Pulmonary artery endothelial cell (primary cell): ENCODE results near the gene CYP3A5. TPM values are rescaled to one million over a fixed set of nuclear protein-coding genes. Genes with fewer than 3 reads are reported as not detected.
"Not testable (repeated sequence)": the region's sequence is repeated elsewhere in the genome, so short reads cannot be mapped to it uniquely, and the experiment has no call there.

Experiments used
- DNase-seq: peaks from one replicate; pipeline ENCODE4 v3.0.0-alpha.2; 2011; ENCODE audit warnings: low read depth, low spot score
- total RNA-seq: library from RNA; depleted of rRNA; stranded (reverse); fragments of >200 nt; gene quantifications from 2 replicates; pipeline ENCODE4 v1.2.3, GENCODE V29; 2014

Gene CYP3A5
- total RNA-seq, result not detected in 2 replicates

- no peak for DNase-seq
These were observed at the start of gene CYP3A5 for GRCh38 chr7:99679400-99680191. Gene CYP3A5 (minus strand): TSS chr7:99679996. CDS start chr7:99679896, 100 bp downstream.

GRCh38 chr7:99728615-99729014, 48.8 kb upstream of the CYP3A5 start:
- no peak for DNase-seq

- DNase-seq, result not testable (repeated sequence)
These were observed 43.4 kb upstream of the CYP3A5 start for GRCh38 chr7:99723201-99723600.

DNA sequence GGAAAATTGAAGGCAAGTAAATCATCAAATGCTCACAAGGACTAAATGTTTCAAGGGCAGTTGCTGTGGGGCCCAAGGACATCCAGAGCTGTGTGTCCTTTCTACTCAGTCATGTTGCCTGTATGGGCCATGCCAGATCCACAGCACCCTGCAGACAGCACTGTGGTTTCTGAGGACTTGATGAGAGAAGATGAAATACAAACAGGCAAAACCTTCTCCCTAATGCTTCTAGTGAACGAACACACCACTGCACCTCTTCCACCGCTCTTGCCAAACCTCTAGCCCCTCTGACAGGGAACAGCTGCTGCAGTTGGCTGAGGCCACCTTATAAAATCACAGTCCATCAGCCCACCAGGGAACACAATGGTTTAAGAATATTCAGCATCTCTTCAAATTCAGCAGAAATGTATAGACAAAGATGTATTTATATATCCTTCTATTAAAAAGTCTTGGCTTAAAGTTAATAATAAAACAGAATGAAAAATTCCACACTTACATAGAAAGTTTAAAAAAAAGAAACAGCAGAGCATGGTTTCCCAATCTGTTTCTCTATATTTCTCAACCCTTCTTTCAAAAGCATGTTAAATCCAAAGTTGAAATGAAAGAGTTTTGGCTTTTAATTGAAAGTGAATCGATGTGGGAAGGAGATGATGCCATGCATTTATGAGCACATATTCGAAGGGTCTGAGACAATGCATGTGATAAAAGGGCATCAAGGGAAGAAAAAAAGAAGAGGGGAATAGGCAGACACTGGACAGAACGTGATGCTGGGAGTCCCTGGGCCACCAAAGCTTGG, 41.2 kb upstream of the CYP3A5 start:
- no peak for DNase-seq

DNA sequence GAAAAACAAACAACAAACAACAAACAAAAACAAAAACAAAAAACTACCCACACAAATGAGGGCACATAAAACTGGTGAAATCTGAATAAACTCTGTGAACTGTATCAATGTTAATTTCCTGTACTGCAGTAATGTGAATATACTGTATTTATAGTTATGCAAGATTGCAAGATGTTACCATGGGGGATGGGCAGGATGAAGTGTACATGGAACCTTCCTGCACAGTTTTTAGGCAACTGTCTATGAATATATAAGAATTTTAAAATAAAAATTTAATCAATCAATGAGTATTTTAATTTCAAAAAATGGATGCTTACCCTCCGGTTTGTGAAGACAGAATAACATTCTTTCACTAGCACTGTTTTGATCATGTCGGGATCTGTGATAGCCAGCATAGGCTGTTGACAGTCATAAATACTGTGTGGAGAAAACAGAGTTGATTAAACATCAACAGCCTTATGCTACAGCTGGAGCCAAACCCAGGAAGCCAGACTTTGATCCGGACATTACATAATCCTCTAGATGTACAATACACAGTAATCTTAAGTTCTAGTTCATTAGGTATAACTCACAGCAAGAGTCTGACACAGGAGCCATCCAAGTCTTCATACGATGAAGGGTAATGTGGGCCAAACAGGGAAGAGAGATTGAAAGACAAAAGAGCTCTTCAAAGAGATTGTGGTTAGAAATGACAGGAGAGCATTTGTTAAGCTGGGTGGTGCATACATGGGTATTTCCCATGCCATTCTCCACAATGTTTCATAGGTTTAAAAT, 40.4 kb upstream of the CYP3A5 start:
- DNase-seq, result no peak

DNA sequence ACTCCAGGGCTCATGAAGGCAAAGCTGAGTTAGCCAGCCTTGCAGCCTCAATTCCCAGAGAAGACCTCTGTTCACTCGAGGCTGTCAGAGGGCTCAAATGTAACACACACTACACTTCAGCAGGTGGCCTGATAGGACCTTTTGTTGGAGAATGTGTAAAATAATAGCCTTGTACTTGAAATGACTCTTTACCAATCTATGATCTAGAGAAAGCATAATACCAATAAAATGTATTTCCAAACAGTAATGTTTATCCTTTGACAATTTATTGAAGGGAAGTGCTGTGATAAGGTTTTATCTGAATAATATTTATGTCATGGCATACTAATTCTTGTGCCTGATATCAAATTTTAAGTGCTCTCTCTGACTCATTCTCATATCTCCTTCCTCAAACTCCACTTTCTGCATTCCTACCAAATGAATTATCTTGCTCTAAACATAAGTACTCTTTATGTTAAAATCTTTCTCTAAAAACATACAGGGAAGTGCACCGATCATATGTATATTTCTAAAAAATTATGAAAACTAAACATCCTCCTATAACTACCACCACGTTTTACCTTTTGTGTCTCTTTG, 34.3 kb upstream of the CYP3A5 start:
- no peak for DNase-seq

DNA sequence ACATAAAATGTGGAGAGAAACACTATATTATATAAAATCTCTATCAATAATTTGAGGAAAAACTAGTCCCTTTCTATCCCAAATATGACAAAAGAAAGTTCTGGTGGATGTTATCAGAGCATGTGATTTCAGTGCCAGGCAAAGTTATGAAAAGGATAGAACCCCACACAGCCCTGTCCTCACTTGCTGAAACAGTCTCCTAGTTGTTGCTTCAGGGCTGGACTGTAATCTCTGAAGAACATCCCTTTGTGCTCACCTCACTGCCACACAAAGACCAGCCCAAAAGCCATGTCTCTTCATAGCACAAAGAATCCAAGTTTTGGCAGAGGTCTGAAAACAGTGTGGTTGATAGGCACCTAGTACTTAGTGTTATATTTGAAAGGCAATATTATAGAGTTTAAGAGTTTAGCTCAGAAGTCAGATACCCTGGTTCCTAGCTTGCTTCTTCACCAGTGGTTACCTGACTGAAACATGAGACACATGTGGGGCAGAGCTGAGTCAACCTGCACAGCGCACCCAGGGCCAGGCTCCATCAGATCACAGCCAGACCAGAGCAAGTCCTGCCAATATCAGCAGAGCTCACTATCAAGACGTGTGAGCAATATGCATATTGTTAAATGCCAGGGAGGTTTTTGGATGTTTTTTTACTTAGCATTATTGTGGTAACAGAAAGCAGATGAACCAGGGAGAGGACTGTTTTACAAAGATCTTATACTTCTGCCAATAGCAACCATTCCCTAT, 30.2 kb upstream of the CYP3A5 start:
- DNase-seq, result no peak

DNA sequence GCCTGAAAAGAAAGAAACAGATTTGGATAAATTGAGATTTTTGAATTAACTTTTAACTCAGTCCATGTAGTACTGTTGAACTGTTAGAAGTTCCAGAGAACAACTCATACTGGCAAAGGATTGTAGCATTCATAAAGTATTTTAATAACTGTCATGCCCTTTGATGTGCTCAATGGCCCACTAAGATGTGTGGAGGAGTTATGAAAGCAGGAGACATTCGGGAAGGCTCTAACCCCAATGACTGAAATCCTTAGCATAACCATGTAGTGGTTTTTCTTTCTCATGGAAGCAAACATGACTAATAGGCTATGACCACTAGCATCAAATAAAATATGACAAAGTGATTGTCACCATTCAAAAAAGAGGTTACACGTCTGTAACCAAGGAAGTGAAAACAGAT, 29.5 kb upstream of the CYP3A5 start:
- no peak for DNase-seq

- no peak for DNase-seq
These were observed 27.3 kb upstream of the CYP3A5 start for GRCh38 chr7:99707096-99707495.

DNA sequence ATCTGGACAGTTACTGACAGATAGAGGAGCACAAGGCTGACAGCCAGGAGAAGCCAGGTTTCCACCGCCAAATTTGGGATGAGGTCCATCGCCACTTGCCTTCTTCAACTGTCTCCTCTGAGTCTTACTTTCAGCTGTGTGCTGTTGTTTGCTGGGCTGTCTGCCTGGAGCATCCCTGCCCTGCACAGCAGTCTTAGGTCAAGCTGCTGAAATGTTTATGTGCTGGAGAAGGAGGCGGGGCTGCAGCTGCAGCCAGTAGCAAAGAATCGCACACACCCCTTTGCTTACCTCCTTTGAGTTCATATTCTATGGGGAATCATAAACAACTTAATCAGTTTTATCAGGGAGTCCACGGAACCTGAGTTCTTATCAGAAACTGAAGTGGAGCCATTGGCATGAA, 20.1 kb upstream of the CYP3A5 start:
- no peak for DNase-seq

GRCh38 chr7:99698867-99699730, 19.3 kb upstream of the CYP3A5 start:
- not testable (repeated sequence) for DNase-seq

GRCh38 chr7:99694912-99695304, 15.1 kb upstream of the CYP3A5 start:
- no peak for DNase-seq

- no peak for DNase-seq
These were observed 14.6 kb upstream of the CYP3A5 start for GRCh38 chr7:99694201-99694911.

DNA sequence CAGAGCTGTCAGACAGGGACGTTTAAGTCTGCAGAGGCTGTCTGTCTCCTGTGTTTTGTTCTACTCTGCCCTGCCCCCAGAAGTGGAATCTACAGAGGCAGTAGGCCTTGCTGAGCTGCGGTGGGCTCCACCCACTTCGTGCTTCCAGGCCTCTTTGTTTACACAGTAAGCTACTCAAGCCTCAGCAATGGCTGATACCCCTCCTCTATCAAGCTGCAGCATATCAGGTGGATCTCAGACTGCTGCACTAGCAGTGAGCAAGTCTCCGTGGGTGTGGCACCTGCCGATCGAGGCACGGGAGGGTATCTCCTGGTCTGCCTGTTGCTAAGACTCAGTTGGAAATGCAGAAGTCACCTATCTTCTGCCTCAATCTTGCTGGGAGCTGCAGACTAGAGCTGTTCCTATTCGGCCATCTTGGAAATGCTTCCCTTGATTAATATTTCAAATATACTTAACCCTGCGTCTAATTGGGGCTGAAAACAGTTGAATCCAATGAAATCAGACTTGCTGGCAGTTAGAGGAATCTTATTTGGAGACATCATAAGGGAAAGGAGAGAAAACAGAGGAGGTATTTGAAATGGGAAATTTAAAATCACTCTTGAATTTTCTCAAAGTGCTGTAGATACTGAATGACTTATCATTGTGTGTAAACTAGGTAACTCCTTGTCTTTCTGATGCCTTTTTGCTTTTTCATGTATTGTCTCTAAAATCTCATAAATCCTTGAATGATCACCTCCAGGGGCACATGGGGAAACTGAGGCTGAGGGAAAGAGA, 13.8 kb upstream of the CYP3A5 start:
- DNase-seq, result no peak

DNA sequence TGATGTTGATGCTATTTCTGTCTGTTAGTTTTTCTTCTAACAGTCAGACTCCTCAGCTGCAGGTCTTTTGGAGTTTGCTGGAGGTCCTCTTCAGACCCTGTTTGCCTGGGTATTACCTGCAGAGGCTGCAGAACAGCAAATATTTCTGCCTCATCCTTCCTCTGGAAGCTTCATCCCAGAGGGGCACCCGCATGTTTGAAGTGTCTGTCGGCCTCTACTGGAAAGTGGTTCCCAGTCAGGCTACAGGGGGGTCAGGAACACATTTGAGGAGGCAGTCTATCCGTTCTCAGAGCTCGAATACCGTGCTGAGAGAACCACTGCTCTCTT, 13.3 kb upstream of the CYP3A5 start:
- no peak for DNase-seq

DNA sequence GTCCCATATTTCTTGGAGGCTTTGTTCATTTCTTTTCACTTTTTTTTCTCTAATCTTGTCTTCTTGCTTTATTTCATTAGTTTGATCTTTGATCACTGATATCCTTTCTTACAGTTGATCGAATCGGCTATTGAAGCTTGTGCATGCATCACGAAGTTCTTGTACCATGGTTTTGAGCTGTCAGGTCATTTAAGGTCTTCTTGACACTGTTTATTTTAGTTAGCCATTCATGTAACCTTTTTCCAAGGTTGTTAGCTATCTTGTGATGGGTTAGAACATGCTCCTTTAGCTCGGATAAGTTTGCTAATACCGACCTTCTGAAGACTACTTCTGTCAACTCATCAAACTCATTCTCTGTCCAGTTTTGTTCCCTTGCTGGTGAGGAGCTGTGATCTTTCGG, 12.8 kb upstream of the CYP3A5 start:
- DNase-seq, result not testable (repeated sequence)

DNA sequence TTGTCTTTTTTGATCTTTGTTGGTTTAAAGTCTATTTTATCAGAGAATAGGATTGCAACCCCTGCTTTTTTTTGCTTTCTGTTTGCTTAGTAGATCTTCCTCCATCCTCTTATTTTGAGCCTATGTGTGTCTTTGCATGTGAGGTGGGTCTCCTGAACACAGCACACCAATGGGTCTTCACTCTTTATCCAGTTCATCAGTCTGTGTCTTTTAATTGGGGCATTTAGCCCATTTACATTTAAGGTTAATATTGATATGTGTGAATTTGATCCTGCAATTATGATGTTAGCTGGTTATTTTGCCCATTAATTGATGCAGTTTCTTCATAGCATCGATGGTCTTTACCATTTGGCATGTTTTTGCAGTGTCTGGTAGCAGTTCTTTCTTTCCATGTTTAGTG, 11.9 kb upstream of the CYP3A5 start:
- not testable (repeated sequence) for DNase-seq

GRCh38 chr7:99690918-99691317, 11.1 kb upstream of the CYP3A5 start:
- DNase-seq, result not testable (repeated sequence)
